HK-2 (cell line): Measurements from ENCODE around the gene NFAM1.

Experiments used
- DNase-seq: peaks from one replicate; pipeline ENCODE4 v3.0.0-alpha.2; 2018; ENCODE audit not compliant: unreplicated experiment

The NFAM1 gene

DNA sequence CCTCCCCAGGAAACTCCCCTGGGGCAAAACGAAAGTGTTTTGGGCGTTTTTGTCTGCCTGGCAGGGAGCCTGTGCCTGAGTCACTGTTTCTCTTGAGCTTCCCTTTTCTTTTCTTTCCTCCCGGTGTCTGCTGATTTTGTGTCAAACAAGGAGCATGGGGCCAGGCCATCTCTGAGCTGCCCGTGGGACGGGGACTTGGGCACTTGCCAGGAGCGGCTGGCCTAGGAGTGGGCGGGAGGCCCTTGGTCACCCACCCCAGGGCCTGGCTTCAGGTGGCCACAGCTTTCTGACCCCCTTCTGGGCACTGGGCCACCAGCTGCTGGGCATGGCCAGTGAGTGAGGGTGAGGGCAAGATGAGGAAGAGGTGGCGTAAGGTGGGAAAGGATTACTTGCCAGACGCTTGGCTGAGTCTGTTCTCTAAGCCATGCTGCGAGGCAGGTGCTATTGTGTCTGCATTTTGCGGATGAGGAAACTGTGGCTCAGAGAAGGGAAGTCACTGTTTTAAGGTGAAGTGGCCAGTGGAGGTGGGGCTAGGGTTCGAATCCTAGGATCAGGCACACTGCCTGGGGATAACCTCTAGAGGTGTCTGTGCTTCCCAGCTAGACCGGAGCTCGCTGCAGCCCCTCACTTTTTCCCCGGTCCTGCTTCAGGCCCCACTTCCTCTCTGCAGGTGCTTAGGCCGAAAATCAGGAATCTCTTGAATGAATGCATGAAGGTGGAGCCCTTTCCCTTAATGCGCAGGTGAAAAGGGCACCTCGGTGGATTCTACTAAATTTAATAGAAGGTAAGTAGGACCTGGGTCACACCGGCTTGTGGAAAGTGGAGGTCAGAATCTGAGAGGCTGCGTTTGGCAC, 7.8 kb upstream of the NFAM1 start:
- DNase-seq, result no peak

DNA sequence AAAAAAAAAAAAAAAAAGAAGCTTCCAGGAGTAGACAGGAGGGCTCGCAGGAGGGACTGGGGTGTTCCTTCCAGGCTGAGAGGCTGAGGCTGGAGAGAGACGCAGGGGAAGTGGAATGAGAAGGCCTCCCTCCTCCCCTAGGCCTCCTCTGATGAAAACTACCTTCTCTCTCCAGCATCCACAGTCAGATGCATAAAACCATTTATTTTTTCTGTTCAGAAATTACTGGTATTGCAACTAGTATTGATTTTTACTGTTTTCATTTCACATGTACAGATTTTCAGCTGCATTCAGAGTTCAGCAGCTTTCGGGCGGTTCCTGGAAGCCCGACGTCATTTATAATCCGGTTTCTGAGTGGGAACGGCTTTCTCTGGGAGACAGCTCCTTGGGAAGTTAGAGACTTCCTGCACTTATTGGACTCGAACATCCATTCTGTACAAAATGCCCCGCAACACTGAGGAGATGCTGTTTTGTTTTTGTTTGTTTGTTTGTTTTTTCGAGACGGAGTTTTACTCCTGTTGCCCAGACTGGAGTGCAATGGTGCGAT, 6.9 kb upstream of the NFAM1 start:
- no peak for DNase-seq

- no peak for DNase-seq
These were observed 6.1 kb upstream of the NFAM1 start for GRCh38 chr22:42438293-42438650.

- peak; percentile 69 for DNase-seq
These were observed 5.5 kb upstream of the NFAM1 start for GRCh38 chr22:42437488-42438292.

GRCh38 chr22:42436404-42436803, 4.2 kb upstream of the NFAM1 start:
- DNase-seq, result no peak

GRCh38 chr22:42434748-42435425, 2.7 kb upstream of the NFAM1 start:
- DNase-seq, result no peak

- no peak for DNase-seq
These were observed 1.8 kb upstream of the NFAM1 start for GRCh38 chr22:42433754-42434682.

- DNase-seq, result no peak
These were observed 615 bp upstream of the NFAM1 start for GRCh38 chr22:42432818-42433217.

DNA sequence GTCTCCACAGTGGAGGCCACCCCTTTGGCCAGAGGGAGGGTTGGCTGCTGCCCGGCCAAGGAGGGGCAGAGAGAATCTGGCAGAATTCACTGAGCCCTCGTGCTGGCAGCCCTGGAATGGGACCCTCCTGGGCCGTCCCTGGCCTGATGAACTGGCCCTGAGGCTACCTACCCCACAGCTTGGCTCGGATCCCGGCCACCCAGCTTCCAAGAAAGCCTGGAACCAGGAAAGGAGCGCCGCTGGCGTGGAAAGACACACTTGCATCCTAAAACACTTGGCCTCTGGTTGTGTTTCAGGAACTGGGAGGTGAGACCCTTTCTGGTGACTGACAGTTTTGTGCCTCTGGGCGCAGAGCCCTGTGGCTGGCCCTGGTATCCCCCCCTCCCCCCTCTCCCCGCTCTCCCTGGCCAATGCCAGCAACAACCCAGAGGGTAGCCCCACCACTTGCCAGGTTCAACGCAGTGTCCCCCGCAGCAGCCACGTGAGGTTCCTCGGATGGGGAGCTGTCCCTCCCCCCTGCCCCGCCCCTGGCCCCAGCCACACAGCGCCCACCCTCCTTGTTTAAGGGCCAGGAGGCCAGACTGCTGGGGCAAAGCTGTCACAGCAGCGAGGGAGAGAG, 693 bp downstream of the NFAM1 start:
- no peak for DNase-seq

GRCh38 chr22:42430528-42431125, 1.6 kb downstream of the NFAM1 start:
- DNase-seq, result no peak

- no peak for DNase-seq
These were observed 3.4 kb downstream of the NFAM1 start for GRCh38 chr22:42428760-42429159.

DNA sequence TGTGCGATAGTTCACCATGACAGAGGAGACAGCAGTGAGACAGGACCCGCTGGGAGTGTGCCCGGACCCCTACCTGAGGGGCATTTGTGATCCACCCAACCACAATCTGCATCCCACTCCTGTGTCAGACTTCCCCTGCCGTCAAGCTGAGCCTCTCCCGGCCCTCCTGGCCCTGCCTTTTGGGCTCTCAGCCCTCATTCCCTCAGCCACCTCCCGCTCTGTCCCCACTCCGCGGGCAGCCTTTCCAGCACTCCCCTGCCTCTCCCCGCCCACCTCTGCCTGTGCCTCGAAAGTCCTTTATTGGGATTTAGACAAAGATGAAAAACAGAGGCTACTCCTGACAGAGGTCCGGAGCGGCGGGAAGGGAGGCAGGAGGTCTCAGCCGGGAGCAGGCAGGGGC, 4.2 kb downstream of the NFAM1 start:
- no peak for DNase-seq

DNA sequence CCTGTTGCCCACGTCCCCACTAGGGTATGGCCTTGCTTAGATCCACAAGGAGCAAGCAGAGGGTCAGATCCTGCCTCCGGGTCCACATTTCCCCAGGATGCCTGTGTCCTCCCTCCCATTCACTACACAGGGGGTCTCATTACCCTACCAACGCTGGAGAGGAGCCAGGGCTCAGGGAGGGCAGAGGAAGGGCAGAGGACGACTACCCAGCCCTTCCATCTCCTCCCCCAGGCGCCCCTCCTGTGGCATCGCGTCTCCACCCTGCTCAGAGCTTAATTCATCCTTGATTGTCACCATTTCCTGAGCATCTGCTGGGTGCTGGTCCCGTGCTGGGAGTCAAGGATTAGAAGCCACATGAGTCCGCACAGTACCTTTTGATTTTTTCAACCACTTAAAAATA, 5.0 kb downstream of the NFAM1 start:
- DNase-seq, result no peak

GRCh38 chr22:42425989-42426355, 6.2 kb downstream of the NFAM1 start:
- DNase-seq, result no peak

- no peak for DNase-seq
These were observed 6.7 kb downstream of the NFAM1 start for GRCh38 chr22:42425337-42425988.

- no peak for DNase-seq
These were observed 12.8 kb downstream of the NFAM1 start for GRCh38 chr22:42419243-42419881.

DNA sequence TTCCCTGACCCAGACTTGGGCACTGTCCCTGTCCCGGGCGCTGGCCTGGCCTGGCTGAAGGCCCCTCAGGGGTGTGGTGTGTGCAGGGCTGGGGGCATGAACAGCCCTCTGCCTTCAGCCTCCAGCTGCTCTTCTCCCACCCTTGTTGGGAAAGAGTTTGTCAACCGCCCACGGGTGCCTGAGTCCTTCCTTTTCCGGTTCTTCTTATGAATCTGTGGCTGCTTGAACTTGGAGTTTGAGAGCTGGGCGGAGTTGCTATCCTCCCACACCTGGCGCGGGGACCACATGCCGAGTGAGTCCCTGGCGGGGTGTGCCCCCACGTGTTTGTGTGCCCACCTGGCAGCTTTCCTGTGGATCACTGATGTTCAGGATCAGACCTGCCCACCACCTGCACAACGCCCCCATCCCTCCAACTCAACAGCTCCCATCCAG, 13.4 kb downstream of the NFAM1 start:
- DNase-seq, result no peak

GRCh38 chr22:42417645-42418305, 14.4 kb downstream of the NFAM1 start:
- DNase-seq, result no peak
